IMR-90 (cell line): ENCODE data around the gene GDPD5. TPM values are rescaled to one million over a fixed set of nuclear protein-coding genes. Genes with fewer than 3 reads are reported as not detected.
A peak's percentile ranks its signal among the peaks of the same experiment; 100 is the strongest.

Experiments used
- ATAC-seq: fragments of 200-7000 bp; cut with Tn5 transposase; 2 replicates; pipeline ENCODE4 v1.9.1; 2020; ENCODE audit warnings: low read depth, mild to moderate bottlenecking, moderate library complexity
- BruUV-seq: library from RNA; stranded (reverse); fragments of 400-500 nt; replicated peaks from 2 replicates; lab custom pipeline; 2021; lab: Mats Ljungman, UMichigan
- CTCF ChIA-PET: fragments of 300-600 bp; formaldehyde crosslinking; extraction: SDS; loops from one replicate; lab custom pipeline; 2021; ENCODE audit warnings: antibody characterized with exemption; lab: Yijun Ruan, JAX
- POLR2A ChIA-PET: fragments of 300-600 bp; sonication (Branson Sonifier 250); formaldehyde crosslinking; loops from one replicate; lab custom pipeline; 2022; ENCODE audit warnings: antibody characterized with exemption; ENCODE audit not compliant: unreplicated experiment; lab: Charles Lee
- DNase-seq: peaks from one replicate; pipeline ENCODE4 v3.0.0; 2013
- H2AFZ ChIP-seq: replicated peaks from 2 replicates; pipeline ENCODE3; 2013; ENCODE audit warnings: low read length, mild to moderate bottlenecking; ENCODE audit not compliant: poor library complexity
- H2AK5ac ChIP-seq: 2 replicates; pipeline ENCODE4 v1.6.1; 2013; ENCODE audit warnings: low read depth, low read length, inconsistent platforms
- H2AK9ac ChIP-seq: replicated peaks from 2 replicates; pipeline ENCODE3; 2013; ENCODE audit warnings: mild to moderate bottlenecking, low read depth, low read length, moderate library complexity; ENCODE audit not compliant: poor library complexity
- H2BK120ac ChIP-seq: 2 replicates; pipeline ENCODE4 v1.6.1; 2013; ENCODE audit warnings: low read depth, low read length, inconsistent platforms
- H2BK15ac ChIP-seq: 3 replicates; pipeline ENCODE4 v1.6.1; 2013; ENCODE audit warnings: low read depth, low read length, inconsistent platforms
- H2BK20ac ChIP-seq: 2 replicates; pipeline ENCODE4 v1.6.1; 2013; ENCODE audit warnings: low read depth, mild to moderate bottlenecking, inconsistent platforms, low read length, moderate library complexity
- H2BK5ac ChIP-seq: 2 replicates; pipeline ENCODE4 v1.6.1; 2013; ENCODE audit warnings: mild to moderate bottlenecking, low read depth, low read length, inconsistent platforms; ENCODE audit not compliant: poor library complexity, severe bottlenecking
- H3K14ac ChIP-seq: replicated peaks from 2 replicates; pipeline ENCODE4 v1.6.1; 2013; ENCODE audit warnings: low read depth, low read length, inconsistent platforms
- H3K18ac ChIP-seq: 2 replicates; pipeline ENCODE4 v1.6.1; 2013; ENCODE audit warnings: low read depth, low read length, control low read depth
- H3K23ac ChIP-seq: 2 replicates; pipeline ENCODE4 v1.6.1; 2013; ENCODE audit warnings: low read depth, low read length, inconsistent platforms
- H3K27ac ChIP-seq: 2 replicates; pipeline ENCODE4 v1.5.1; 2013; ENCODE audit warnings: mild to moderate bottlenecking, control low read depth, low read length; ENCODE audit not compliant: insufficient read depth
- H3K27me3 ChIP-seq: 2 replicates; pipeline ENCODE4 v1.6.1; 2013; ENCODE audit warnings: low read length; ENCODE audit not compliant: control insufficient read depth, insufficient read depth
- H3K36me3 ChIP-seq: 2 replicates; pipeline ENCODE4 v1.6.1; 2013; ENCODE audit warnings: low read length, mixed read lengths; ENCODE audit not compliant: control insufficient read depth, insufficient read depth
- H3K4ac ChIP-seq: 2 replicates; pipeline ENCODE4 v1.6.1; 2013; ENCODE audit warnings: low read depth, low read length, inconsistent platforms
- H3K4me1 ChIP-seq: 2 replicates; pipeline ENCODE4 v1.6.1; 2013; ENCODE audit warnings: low read length, mixed read lengths; ENCODE audit not compliant: control insufficient read depth, insufficient read depth
- H3K4me2 ChIP-seq: 2 replicates; pipeline ENCODE4 v1.6.1; 2013; ENCODE audit warnings: low read depth, mild to moderate bottlenecking, control low read depth, low read length, moderate library complexity
- H3K4me3 ChIP-seq: 2 replicates; pipeline ENCODE4 v1.5.1; 2013; ENCODE audit warnings: low read depth, mild to moderate bottlenecking, control low read depth, low read length, moderate library complexity; ENCODE audit not compliant: insufficient read depth
- H3K56ac ChIP-seq: 2 replicates; pipeline ENCODE4 v1.6.1; 2013; ENCODE audit warnings: low read length, inconsistent platforms; ENCODE audit not compliant: insufficient read depth; ENCODE audit errors: extremely low read depth
- H3K79me1 ChIP-seq, 2 experiments: 2 replicates each; pipeline ENCODE4 v1.6.1; 2013; ENCODE audit warnings: low read length in 2 of 2, inconsistent platforms in 1 of 2, low read depth in 1 of 2
- H3K9ac ChIP-seq: 2 replicates; pipeline ENCODE4 v1.6.1; 2013; ENCODE audit warnings: low read depth, low read length, control low read depth
- H3K9me1 ChIP-seq: 2 replicates; pipeline ENCODE4 v1.6.1; 2013; ENCODE audit warnings: low read length, inconsistent platforms; ENCODE audit not compliant: insufficient read depth
- H3K9me3 ChIP-seq: 2 replicates; pipeline ENCODE4 v1.6.1; 2013; ENCODE audit warnings: low read length; ENCODE audit not compliant: control insufficient read depth, insufficient read depth
- H4K20me1 ChIP-seq: 2 replicates; pipeline ENCODE4 v1.6.1; 2013; ENCODE audit warnings: low read length, inconsistent platforms; ENCODE audit not compliant: insufficient read depth
- H4K5ac ChIP-seq: 2 replicates; pipeline ENCODE4 v1.6.1; 2013; ENCODE audit warnings: mild to moderate bottlenecking, low read depth, low read length, control low read depth
- H4K8ac ChIP-seq, 2 experiments: 2 replicates each; pipeline ENCODE4 v1.6.1; 2013; ENCODE audit warnings: low read depth in 2 of 2, low read length in 2 of 2, control low read depth in 1 of 2, inconsistent platforms in 1 of 2
- H4K91ac ChIP-seq: 2 replicates; pipeline ENCODE4 v1.6.1; 2013; ENCODE audit warnings: low read depth, low read length, inconsistent platforms; ENCODE audit not compliant: insufficient read depth
- FOS ChIP-seq: fragments of 150-350 bp; IDR thresholded peaks from 2 replicates; pipeline ENCODE4 v1.6.1; 2016; ENCODE audit warnings: low read depth, low read length
- RAD21 ChIP-seq: IDR thresholded peaks from 2 replicates; pipeline ENCODE4 v1.6.1; 2012; ENCODE audit warnings: low read length, improper control_type of control experiment
- WGBS, 2 experiments: methylation state at CpG; one replicate each; pipeline versions ENCODE4 v1.1.5 to v1.1.7; 2013; ENCODE audit warnings: missing lambda C conversion rate in 2 of 2; ENCODE audit not compliant: insufficient read length in 1 of 2; ENCODE audit errors: extremely low coverage in 2 of 2; 5-methylcytosine and 5-hydroxymethylcytosine counted together
- dilution Hi-C: fragments of 300-500 bp; cut with HindIII; formaldehyde crosslinking; loops from one replicate; pipeline ENCODE4 v1.14.3; 2018; ENCODE audit warnings: low sequenced_read_pairs; ENCODE audit not compliant: unreplicated experiment
- in situ Hi-C: fragments of 300-500 bp; cut with MboI; formaldehyde crosslinking; loops from 3 replicates; pipeline ENCODE4 v1.14.3; 2019; ENCODE audit warnings: low sequenced_read_pairs, inconsistent platforms, mixed read lengths
- intact Hi-C: fragments of 100-400 bp; cut with micrococcal nuclease; formaldehyde crosslinking; loops from 2 replicates; pipeline ENCODE4 v1.10.0; 2022
- polyA plus RNA-seq, 3 experiments: library from polyadenylated mRNA; depleted of rRNA; stranded (reverse); fragments of >200 nt; gene quantifications; 2 replicates each; pipeline ENCODE4 v1.2.3, GENCODE V29; 2012; ENCODE audit warnings: low replicate concordance in 1 of 3
- total RNA-seq: library from RNA; depleted of rRNA; stranded (reverse); fragments of >200 nt; gene quantifications from 2 replicates; pipeline ENCODE4 v1.2.3, GENCODE V29; 2012

GDPD5 gene
- total and polyA plus RNA-seq, 2 of the 4 experiments (the other 2 are of a cell fraction), result 2.0 to 7.9 TPM

DNA sequence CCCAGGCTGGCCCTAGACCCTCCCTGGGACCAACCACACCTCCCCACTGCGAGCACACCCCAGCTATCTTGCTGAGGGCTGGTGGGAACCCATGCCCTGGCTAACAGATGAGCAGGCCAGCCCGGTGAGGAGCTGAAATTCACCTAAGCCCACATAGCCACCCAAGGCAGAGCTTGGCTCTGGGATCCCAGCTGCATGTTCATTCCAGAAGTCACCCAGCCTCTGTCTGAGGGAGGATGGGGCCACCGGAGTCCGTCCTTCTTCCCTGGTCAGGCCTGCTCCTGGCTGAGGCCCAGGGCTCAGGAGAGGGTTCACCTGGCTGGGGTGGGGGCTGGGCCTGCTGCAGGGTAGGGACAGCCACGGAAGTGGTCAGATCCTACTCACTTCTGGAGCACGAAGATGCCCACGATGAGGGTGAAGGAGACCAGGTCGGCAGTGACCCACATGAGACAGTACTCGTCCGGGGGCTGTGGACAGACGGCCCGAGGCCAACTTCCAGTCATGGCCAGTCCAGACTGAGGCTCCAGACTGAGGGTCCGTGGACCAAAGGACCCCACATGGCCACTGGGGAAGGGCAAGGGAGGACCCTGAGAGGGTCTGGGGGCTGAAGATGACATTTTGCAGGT is 86.1 kb downstream of the GDPD5 start:
- Histone ChIP-seq H3K18ac (no peak overlapping the region), H2AFZ (peak overlapping the region; percentile 35), H2BK20ac (no peak overlapping the region), H4K20me1 (no peaks in the 10 kb centered on the region), H3K56ac (no peak overlapping the region), H3K79me1 (no peaks in the 10 kb centered on the region), H3K4me3 (no peak overlapping the region), H3K4me1 (no peaks in the 10 kb centered on the region), H3K23ac (no peak overlapping the region), H4K5ac (no peak overlapping the region), H3K9ac (no peak overlapping the region), H3K4me2 (no peak overlapping the region), H3K9me3 (no peaks in the 10 kb centered on the region), H3K9me1 (0 out of 2 replicates have a peak, but pooled peaks cover 4% of the 10 kb centered on the region), H3K36me3 (no peaks in the 10 kb centered on the region), H3K4ac (no peak overlapping the region), H2BK5ac (no peak overlapping the region), H3K27me3 (peaks cover 3% of the 10 kb centered on the region; the same call in 1 of the 2 replicates), H2AK9ac (peak overlapping the region; percentile 66), H4K8ac (no peak overlapping the region), H2AK5ac (no peak overlapping the region), H3K14ac (no peak overlapping the region), H2BK120ac (no peak overlapping the region), H4K91ac (no peak overlapping the region), H2BK15ac (no peak overlapping the region), H3K27ac (no peak overlapping the region)
- ATAC-seq (no peak), DNase-seq (no peak)
- 73% methylated on average over 3 of the region's 13 CpGs; no CpG with 5 or more reads in 1 of the 2 experiments for WGBS, 2 experiments
- BruUV-seq, result no TSS peak
- intact Hi-C loops, result no loop called here
- TF ChIP-seq FOS, result no peak
- TF ChIP-seq RAD21, result no peak
- POLR2A ChIA-PET, result no interaction called here
- CTCF ChIA-PET, result no interaction called here
- dilution Hi-C loops, result no loop called here
- in situ Hi-C loops, result no loop called here
